GM13977 (cell line): Measurements from ENCODE around the gene TIGD3.
A peak's percentile ranks its signal among the peaks of the same experiment; 100 is the strongest.
"Not testable (repeated sequence)": the region's sequence is repeated elsewhere in the genome, so short reads cannot be mapped to it uniquely, and the experiment has no call there.

Source experiments
- DNase-seq: peaks from one replicate; pipeline ENCODE4 v3.0.0; 2012; ENCODE audit warnings: low spot score
- in situ Hi-C: fragments of 300-500 bp; cut with MboI; formaldehyde crosslinking; loops from one replicate; pipeline ENCODE4 v1.12.0; 2022; ENCODE audit warnings: low sequenced_read_pairs, low pct_unique_long_range_greater_than_20kb, mixed read lengths, inconsistent platforms; ENCODE audit not compliant: unreplicated experiment
- TF ChIP-seq, protein P1 (sequence below): IDR thresholded peaks from 2 replicates; pipeline ENCODE4 v1.5.1; 2012; ENCODE audit warnings: mild to moderate bottlenecking, control low read depth; ENCODE audit not compliant: insufficient read depth; ENCODE audit errors: extremely low read depth, missing control alignments

TIGD3 gene

DNA sequence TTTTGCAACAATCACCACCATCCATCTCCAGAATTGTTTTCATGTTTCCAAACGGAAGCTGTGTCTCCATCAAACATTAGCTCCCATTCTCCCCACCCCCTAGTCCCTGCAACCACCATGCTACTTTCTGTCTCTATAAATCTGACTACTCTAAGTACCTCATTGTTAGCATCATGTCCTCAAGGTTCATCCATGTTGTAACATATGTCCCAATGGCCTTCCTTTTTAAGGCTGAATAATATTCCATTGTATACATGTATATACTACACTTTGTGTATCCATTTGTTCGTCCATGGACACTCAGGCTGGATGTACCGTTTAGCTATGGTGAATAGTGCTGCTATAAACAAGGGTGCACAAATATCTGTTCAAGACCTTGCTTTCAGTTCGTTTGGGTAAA lies 29.1 kb upstream of the TIGD3 start:
- in situ Hi-C loops: no loop called here
- DNase-seq: no peak

GRCh38 chr11:65327021-65327420 lies 27.5 kb upstream of the TIGD3 start:
- in situ Hi-C loops: no loop called here
- TF ChIP-seq, protein P1, sequence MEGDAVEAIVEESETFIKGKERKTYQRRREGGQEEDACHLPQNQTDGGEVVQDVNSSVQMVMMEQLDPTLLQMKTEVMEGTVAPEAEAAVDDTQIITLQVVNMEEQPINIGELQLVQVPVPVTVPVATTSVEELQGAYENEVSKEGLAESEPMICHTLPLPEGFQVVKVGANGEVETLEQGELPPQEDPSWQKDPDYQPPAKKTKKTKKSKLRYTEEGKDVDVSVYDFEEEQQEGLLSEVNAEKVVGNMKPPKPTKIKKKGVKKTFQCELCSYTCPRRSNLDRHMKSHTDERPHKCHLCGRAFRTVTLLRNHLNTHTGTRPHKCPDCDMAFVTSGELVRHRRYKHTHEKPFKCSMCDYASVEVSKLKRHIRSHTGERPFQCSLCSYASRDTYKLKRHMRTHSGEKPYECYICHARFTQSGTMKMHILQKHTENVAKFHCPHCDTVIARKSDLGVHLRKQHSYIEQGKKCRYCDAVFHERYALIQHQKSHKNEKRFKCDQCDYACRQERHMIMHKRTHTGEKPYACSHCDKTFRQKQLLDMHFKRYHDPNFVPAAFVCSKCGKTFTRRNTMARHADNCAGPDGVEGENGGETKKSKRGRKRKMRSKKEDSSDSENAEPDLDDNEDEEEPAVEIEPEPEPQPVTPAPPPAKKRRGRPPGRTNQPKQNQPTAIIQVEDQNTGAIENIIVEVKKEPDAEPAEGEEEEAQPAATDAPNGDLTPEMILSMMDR: no peak
- no peak for DNase-seq

More for the DNA sequence above, 29.1 kb upstream of the TIGD3 start:
- TF ChIP-seq, protein P1: no peak

- DNase-seq: no peak
- TF ChIP-seq, protein P1: no peak
- in situ Hi-C loops: no loop called here
These were observed 25.1 kb upstream of the TIGD3 start for GRCh38 chr11:65329478-65329877.

GRCh38 chr11:65329944-65330403 lies 24.6 kb upstream of the TIGD3 start:
- in situ Hi-C loops: no loop called here

GRCh38 chr11:65330544-65330943 lies 24.0 kb upstream of the TIGD3 start:
- TF ChIP-seq, protein P1: no peak
- in situ Hi-C loops: no loop called here
- no peak for DNase-seq

More at GRCh38 chr11:65329944-65330403, 24.6 kb upstream of the TIGD3 start:
- TF ChIP-seq, protein P1: peak; percentile 77
- peak; percentile 77 for DNase-seq

GRCh38 chr11:65332591-65332990 lies 22.0 kb upstream of the TIGD3 start:
- in situ Hi-C loops, DNase-seq: not testable (repeated sequence)

DNA sequence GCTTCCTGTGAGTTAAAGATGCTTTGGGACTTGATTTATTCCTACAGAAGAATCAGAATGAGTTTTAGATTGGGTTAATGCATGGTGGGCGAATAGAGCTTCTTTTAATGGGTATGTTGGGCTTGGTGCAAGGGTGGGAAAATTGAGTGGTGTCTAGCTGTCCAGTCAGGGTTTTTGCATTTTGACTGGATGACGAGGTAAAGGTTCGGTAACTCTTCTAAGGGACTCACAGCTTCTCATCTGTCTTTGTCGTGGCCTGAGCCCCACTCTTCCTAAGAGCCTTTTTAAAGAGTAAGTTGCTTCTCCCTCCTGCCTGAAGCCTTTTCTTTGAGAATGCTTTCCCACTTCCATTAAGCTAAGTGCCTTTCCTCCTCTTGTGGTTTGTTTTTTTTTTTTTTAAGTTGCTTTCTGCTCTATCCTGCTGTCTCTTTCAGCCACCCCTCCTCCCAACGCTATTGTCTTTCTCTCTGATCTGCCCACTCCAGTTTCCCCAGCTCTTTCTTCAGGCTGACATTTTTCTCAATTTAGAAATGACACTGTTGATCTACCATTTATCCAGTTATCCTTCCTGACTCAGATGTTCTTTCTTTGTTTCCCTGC lies 19.8 kb upstream of the TIGD3 start:
- TF ChIP-seq, protein P1: no peak
- DNase-seq: no peak

More for the DNA sequence above, 19.8 kb upstream of the TIGD3 start:
- in situ Hi-C loops: no loop called here
